Measurements from ENCODE around the gene CACNA1C.

The CACNA1C gene

GRCh38 chr12:2553388-2554126 is 500.8 kb downstream of the CACNA1C start:
- in situ Hi-C loops (cut with HindIII; ENCODE audit: low sequenced_read_pairs) = no loop called here

- in situ Hi-C loops (cut with HindIII; ENCODE audit: low sequenced_read_pairs) = no loop called here
Observed at GRCh38 chr12:2555487-2556082, 502.8 kb downstream of the CACNA1C start.

- in situ Hi-C loops (cut with HindIII; ENCODE audit: low sequenced_read_pairs) = no loop called here
Observed at GRCh38 chr12:2557597-2557996, 504.8 kb downstream of the CACNA1C start.

GRCh38 chr12:2559931-2560330 is 507.1 kb downstream of the CACNA1C start:
- in situ Hi-C loops (cut with HindIII; ENCODE audit: low sequenced_read_pairs) = no loop called here

- in situ Hi-C loops (cut with HindIII; ENCODE audit: low sequenced_read_pairs) = no loop called here
Observed at GRCh38 chr12:2560356-2560755, 507.6 kb downstream of the CACNA1C start.

- in situ Hi-C loops (cut with HindIII; ENCODE audit: low sequenced_read_pairs) = no loop called here
Observed at GRCh38 chr12:2561367-2561766, 508.6 kb downstream of the CACNA1C start.

- in situ Hi-C loops (cut with HindIII; ENCODE audit: low sequenced_read_pairs) = no loop called here
Observed at GRCh38 chr12:2562400-2562799, 509.6 kb downstream of the CACNA1C start.

GRCh38 chr12:2563709-2564108 is 510.9 kb downstream of the CACNA1C start:
- in situ Hi-C loops (cut with HindIII; ENCODE audit: low sequenced_read_pairs) = no loop called here

GRCh38 chr12:2566161-2566560 is 513.4 kb downstream of the CACNA1C start:
- in situ Hi-C loops (cut with HindIII; ENCODE audit: low sequenced_read_pairs) = no loop called here

- in situ Hi-C loops (cut with HindIII; ENCODE audit: low sequenced_read_pairs) = no loop called here
Observed at GRCh38 chr12:2567711-2568110, 514.9 kb downstream of the CACNA1C start.

- in situ Hi-C loops (cut with HindIII; ENCODE audit: low sequenced_read_pairs) = no loop called here
Observed at GRCh38 chr12:2570562-2570961, 517.8 kb downstream of the CACNA1C start.

- in situ Hi-C loops (cut with HindIII; ENCODE audit: low sequenced_read_pairs) = no loop called here
Observed at GRCh38 chr12:2574355-2574935, 521.7 kb downstream of the CACNA1C start.

- in situ Hi-C loops (cut with HindIII; ENCODE audit: low sequenced_read_pairs) = no loop called here
Observed at GRCh38 chr12:2575245-2575644, 522.5 kb downstream of the CACNA1C start.

GRCh38 chr12:2578211-2578610 is 525.4 kb downstream of the CACNA1C start:
- in situ Hi-C loops (cut with HindIII; ENCODE audit: low sequenced_read_pairs) = no loop called here

GRCh38 chr12:2578772-2579171 is 526.0 kb downstream of the CACNA1C start:
- in situ Hi-C loops (cut with HindIII; ENCODE audit: low sequenced_read_pairs) = no loop called here

GRCh38 chr12:2580821-2581220 is 528.0 kb downstream of the CACNA1C start:
- in situ Hi-C loops (cut with HindIII; ENCODE audit: low sequenced_read_pairs) = no loop called here

- in situ Hi-C loops (cut with HindIII; ENCODE audit: low sequenced_read_pairs) = no loop called here
Observed at GRCh38 chr12:2581293-2582045, 528.7 kb downstream of the CACNA1C start.

GRCh38 chr12:2582631-2583030 is 529.8 kb downstream of the CACNA1C start:
- in situ Hi-C loops (cut with HindIII; ENCODE audit: low sequenced_read_pairs) = no loop called here

GRCh38 chr12:2583091-2583497 is 530.3 kb downstream of the CACNA1C start:
- in situ Hi-C loops (cut with HindIII; ENCODE audit: low sequenced_read_pairs) = no loop called here

GRCh38 chr12:2583642-2584401 is 531.0 kb downstream of the CACNA1C start:
- in situ Hi-C loops (cut with HindIII; ENCODE audit: low sequenced_read_pairs) = no loop called here
